Mucosa of gallbladder (tissue), 1 donor: Measurements from ENCODE around the gene PLAAT4. TPM values are rescaled to one million over a fixed set of nuclear protein-coding genes. Genes with fewer than 3 reads are reported as not detected.
"Not testable (repeated sequence)": the region's sequence is repeated elsewhere in the genome, so short reads cannot be mapped to it uniquely, and the experiment has no call there.

Source experiments
- DNase-seq: peaks from one replicate; pipeline ENCODE4 v3.0.0-alpha.2; 2020; ENCODE audit warnings: low spot score
- total RNA-seq: library from RNA; stranded (reverse); gene quantifications from one replicate; pipeline ENCODE4 v1.2.1, GENCODE V29; 2021
- donor health status: DM: no; HTN: no; CAD: no.

The PLAAT4 gene
- total RNA-seq, 1 donor from 2014 or later: 87.0 TPM

DNA sequence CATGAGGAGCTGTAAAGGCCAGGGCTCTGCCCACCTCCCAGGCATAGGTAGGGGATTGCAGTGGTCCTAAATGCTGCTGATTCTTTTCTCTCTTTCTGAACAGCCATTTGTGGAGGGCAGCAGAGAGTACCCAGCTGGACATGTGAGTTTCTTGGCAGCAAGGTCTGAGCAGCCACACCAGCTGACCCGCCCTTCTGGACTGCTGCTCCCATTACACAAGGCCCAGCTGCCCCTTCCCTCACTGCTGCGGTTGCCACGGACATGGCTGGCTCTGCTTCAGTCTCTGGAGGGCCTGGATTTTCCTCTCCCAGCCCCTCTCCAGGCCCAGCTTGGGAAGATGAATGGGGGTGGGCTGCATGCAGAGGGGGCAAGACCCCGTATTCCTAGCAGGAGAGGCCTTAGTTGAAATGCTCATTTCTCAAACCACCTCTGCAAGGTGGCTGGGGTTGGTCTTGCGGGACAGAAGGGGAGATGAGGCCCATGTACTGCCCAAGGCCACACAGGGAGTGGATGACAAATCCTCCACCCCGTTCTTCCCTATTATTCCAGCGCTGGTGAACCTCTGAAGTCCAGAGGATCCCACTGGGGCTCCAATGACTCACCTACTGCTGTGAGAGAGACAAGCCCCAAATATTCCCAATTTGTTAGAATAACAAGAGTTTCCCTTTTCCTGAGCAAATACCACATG is 26.1 kb upstream of the PLAAT4 start:
- peak; percentile 62 for DNase-seq

DNA sequence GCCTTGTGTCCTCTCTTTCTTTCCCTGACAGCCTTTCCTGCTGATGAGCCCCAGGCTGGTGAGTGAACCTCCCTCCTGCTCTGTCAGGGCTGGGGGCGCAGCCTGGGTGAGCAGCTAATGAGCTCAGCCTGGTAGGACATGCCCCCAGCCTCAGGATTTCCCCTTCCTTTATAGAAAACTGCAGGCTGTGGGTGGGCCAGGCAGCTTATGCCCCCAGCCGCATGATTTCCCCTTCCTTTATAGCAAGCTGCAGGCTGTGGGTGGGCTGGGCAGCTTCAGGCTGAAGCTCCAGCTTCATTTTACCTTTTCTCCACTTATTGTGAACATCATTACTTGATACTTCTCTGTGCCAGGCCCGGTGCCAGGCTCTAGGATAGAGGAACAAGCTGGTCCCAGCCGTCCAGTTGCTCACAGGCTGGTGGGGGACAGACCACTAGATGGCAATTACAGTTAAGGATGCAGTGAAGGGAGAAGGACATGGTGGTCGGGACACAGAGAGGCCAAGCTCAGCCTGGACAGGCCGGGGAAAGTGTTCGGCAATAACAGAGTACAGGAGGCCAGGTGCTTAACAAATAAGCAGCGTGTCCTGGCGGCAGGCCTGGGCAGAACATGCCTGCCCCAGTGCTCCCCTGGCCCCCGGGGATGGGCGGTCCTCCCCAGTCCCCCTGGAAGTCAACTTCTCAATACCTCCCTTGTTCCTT is 25.4 kb upstream of the PLAAT4 start:
- no peak for DNase-seq

- no peak for DNase-seq
These were observed 23.8 kb upstream of the PLAAT4 start for GRCh38 chr11:63512816-63513215.

GRCh38 chr11:63516109-63516508 is 20.5 kb upstream of the PLAAT4 start:
- no peak for DNase-seq

GRCh38 chr11:63517156-63517555 is 19.5 kb upstream of the PLAAT4 start:
- DNase-seq: no peak

- no peak for DNase-seq
These were observed 18.1 kb upstream of the PLAAT4 start for GRCh38 chr11:63518548-63518947.

DNA sequence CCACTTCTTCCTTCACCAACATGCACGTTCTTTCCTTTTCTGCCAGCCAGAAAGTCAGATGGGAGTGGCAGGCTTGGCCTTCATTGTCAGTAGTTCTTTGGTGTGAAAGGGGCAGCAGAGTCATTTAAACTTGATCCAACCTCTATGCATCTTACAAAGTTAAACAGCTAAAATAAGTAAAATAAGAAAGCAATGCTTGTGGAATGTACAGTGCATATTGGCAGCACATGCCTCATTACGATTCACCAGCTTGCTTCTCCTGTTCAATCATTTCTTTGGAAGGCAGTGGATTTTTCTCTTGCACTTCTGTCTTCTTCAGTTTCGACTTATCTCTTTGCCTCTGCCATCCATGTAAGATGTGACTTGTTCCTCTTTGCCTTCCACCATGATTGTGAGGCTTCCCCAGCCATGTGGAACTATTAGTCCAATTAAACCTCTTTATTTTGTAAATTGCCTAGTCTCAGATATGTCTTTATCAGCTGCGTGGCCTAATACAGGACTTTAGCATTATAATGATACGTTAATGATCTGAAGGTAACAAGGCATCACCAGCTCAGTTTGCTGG is 15.9 kb upstream of the PLAAT4 start:
- DNase-seq: no peak

DNA sequence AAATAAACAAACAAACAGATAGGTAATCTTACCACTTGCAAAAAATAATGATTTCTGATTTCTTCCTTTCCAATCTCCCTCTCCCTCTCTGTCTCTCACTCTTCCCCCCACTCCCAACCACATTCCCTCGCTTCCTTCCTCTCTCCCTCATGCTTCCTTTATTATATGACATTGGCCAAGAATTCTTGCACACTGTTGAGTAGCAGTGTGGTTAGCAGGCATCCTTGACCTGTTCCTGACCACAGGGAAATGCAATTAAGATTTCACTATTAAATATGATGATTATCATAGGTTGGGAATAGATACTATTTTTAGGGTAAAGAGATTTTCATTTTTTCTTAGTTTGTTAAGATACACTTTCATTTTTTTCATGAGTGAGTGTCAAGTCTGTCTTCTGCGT is 14.7 kb upstream of the PLAAT4 start:
- no peak for DNase-seq

DNA sequence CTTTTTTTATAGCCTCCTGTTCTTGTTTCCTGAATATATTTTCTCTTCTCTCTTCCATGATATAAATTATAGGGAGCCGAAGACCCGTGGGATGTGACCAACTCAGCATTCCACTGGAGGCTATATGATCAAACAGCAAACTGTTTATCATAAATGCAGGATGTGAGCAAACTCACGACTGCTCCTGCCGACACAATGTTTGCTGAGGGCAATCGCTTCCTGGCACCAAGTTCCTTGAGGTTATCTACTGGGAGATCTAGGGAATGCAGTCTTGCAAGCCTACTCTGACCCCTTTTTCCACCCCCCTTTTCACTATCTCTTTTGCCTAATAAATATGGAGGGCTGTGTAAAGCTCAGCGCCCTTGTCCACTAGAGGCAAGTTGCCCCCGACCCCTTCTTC is 13.5 kb upstream of the PLAAT4 start:
- no peak for DNase-seq

- DNase-seq: no peak
These were observed 8.9 kb upstream of the PLAAT4 start for GRCh38 chr11:63527667-63528066.

DNA sequence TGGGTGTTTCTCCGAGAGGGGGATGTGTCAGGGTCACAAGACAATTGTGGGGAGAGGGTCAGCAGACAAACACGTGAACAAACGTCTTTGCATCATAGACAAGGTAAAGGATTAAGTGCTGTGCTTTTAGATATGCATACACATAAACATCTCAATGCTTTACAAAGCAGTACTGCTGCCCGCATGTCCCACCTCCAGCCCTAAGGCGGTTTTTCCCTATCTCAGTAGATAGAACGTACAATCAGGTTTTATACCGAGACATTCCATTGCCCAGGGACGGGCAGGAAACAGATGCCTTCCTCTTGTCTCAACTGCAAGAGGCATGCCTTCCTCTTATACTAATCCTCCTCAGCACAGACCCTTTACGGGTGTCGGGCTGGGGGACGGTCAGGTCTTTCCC is 8.5 kb upstream of the PLAAT4 start:
- not testable (repeated sequence) for DNase-seq

DNA sequence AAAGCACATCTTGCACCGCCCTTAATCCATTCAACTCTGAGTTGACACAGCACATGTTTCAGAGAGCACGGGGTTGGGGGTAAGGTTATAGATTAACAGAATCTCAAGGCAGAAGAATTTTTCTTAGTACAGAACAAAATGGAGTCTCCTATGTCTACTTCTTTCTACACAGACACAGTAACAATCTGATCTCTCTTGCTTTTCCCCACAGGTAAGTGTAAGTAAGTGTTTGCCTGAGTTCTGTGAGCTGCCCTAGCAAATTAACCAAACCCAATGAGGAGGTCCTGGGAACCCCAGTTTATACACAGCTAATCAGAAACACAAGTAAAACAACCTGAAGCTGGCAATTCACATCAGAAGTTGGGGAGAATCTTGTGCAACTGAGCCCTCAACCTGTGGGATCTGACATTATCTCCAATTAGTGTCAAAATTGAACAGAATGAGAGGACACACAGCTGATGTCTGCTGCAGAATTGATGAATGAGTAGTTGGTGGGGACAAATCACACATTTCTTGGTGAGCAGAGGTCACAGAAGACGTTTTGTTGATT is 7.8 kb upstream of the PLAAT4 start:
- not testable (repeated sequence) for DNase-seq

GRCh38 chr11:63529373-63529772 is 7.2 kb upstream of the PLAAT4 start:
- DNase-seq: not testable (repeated sequence)

GRCh38 chr11:63530021-63530420 is 6.6 kb upstream of the PLAAT4 start:
- DNase-seq: no peak

- DNase-seq: peak; percentile 51
These were observed 5.4 kb upstream of the PLAAT4 start for GRCh38 chr11:63531074-63531792.

GRCh38 chr11:63532117-63532516 is 4.5 kb upstream of the PLAAT4 start:
- DNase-seq: no peak

- no peak for DNase-seq
These were observed 3.7 kb upstream of the PLAAT4 start for GRCh38 chr11:63532799-63533475.

- DNase-seq: no peak
These were observed 2.5 kb upstream of the PLAAT4 start for GRCh38 chr11:63534076-63534475.

GRCh38 chr11:63534895-63535461 is 1.6 kb upstream of the PLAAT4 start:
- no peak for DNase-seq

DNA sequence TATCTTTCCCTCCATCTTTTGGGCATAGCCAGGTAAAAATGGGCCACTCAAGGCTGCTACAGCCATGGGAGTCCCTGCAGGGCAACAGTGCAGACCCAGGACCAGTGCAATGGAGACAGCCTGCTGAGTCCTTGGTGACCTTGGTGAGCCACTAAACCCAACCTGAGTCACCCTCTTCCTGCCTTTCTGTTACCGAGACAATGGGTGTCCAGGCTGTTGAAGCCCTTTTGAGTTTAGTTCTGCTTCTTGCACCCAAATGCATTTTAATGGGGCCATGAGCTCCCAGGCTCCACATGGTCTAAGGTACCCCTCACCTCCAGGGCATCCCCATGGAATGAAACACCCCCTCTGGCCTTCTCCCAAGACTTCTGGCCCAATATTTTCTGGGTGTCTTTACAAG is 874 bp upstream of the PLAAT4 start:
- DNase-seq: no peak
